HG03066 (cell line): ENCODE data around the gene CALU.

Experiments
- ATAC-seq: cut with Tn5 transposase; IDR thresholded peaks from one replicate; pipeline ENCODE4 v1.9.1; 2021; ENCODE audit warnings: low read depth; ENCODE audit not compliant: unreplicated experiment

The CALU gene

DNA sequence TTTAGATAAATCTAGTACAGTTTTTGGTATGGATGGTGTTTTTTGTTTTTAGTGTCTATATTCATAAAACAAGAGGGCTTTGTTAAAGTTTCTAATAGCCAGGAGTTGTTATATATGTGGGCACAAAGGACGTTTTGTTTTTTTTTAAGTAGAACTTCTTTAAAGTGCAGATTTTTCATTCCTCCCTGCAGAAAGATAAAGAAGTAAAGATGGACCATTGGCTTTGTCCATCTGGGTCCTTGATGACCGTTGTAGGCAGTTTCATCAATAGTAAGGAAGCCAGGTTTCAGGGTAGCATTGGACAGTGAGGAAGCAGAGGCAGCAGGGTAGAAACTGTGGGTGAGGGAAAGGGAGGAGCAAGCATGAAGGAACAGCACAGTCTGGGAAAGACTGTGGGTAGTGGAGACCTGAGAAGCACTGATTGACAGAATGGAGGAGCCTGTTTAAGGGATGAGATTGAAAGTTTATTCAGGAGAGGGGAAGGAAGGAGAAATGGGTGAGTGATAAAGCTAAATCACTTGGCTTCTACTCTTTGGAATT lies 5.3 kb downstream of the CALU start:
- no peak for ATAC-seq

DNA sequence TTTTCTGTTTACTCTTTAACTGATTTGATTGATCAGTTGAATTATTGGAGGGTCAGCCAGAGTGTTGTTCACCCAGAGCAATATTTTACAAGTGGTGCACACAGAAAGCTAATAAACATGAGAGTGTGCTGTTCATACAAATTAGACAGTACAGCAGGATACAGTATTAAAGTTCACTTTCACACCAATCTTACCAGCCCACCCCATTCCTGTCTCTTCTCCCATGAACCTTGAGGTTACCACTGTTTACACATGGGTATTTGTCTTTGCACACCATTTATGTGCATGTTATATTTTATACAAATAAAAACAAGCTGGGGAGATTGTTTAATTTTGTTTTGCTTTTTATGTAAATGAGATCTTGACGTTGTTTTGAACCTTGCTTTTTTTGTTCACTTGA lies 6.5 kb downstream of the CALU start:
- ATAC-seq = no peak

GRCh38 chr7:128747327-128748079 lies 8.3 kb downstream of the CALU start:
- ATAC-seq = no peak

DNA sequence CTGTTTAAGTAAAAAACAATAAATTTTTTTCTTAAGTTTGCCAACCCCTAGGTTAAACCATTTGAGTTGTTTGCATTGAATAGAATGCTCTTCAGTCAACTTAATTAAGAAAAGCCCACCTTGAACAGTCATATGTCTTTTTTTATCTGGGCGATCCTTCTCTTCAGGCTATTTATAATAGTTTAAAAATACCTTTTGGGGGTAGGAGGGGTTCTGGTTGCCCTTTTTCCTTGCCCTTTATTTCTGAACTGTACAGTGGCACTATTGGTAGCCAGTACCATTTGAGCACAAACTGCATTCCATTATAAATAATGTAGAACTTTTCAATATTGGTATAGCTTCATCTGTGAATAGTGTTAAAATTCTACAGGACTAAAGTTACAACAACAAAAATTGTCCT lies 13.1 kb downstream of the CALU start:
- no peak for ATAC-seq

- ATAC-seq = no peak
These were observed 16.1 kb downstream of the CALU start for GRCh38 chr7:128755075-128755818.

- ATAC-seq = no peak
These were observed 16.8 kb downstream of the CALU start for GRCh38 chr7:128755819-128756476.

GRCh38 chr7:128757203-128757602 lies 18.0 kb downstream of the CALU start:
- no peak for ATAC-seq

GRCh38 chr7:128758553-128758952 lies 19.4 kb downstream of the CALU start:
- ATAC-seq = no peak

GRCh38 chr7:128759242-128759641 lies 20.1 kb downstream of the CALU start:
- no peak for ATAC-seq

- no peak for ATAC-seq
These were observed 24.4 kb downstream of the CALU start for GRCh38 chr7:128763541-128763940.

DNA sequence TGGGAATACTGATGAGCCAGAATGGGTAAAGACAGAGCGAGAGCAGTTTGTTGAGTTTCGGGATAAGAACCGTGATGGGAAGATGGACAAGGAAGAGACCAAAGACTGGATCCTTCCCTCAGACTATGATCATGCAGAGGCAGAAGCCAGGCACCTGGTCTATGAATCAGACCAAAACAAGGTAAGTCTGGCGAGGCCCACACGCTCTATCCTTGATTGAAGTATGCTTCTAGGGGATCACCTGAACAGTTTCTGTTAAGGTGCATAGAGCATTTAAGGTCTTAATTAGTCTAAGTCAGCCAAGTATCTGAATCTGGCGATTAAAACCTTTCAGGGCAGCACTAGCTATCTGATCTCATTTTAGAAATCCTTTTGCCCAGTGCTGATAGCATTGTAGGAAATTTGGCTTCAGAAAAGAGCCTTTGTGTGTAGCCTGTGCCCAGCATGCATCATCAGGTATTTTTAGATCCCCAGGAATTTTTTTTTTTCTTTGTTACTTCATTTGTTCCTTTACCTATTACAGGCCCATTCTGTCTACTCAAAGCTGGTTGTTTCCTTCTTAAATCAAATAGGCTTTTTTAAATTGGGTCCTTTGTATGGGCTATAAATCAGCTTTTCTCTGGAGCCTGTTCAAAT lies 28.4 kb downstream of the CALU start:
- ATAC-seq = no peak

GRCh38 chr7:128770233-128770632 lies 31.1 kb downstream of the CALU start:
- no peak for ATAC-seq

DNA sequence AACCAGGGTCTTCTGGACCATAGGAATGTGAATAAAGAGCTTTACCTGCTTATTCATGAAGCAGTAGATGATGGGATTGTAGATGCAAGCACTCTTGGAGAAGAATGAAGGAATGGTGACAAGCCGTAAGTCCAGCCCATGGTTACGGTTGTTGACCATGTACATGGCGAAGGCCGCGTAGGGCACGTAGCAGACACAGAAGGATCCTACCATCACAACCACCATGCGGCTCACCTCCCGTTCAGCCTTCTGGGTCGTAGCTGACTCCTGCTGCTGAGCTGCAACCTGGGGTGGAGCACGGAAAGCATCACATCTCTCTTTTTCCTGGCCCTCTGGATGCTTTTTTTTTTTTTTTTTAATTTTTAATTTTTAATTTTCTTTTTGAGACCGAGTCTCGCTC lies 34.4 kb downstream of the CALU start:
- ATAC-seq = no peak

- no peak for ATAC-seq
These were observed 35.0 kb downstream of the CALU start for GRCh38 chr7:128774029-128774689.

DNA sequence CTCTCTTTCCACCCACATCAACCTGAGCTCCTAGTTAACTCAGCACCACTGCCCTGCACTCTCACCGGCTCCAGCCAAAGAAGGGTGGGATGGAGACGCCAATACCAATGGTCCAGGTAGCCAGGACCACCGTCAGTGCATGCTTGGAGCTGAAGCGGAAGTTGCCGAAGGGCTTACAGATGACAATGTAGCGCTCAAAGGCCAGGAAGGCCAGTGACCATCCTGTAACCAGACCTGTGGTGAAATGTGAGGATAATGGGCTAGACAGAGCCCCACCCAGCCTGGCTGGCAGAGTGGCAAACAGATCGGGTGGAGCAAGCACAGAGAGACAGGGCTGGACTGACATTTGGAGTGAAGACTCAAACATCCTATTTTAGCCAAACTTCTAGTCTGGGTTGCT lies 35.8 kb downstream of the CALU start:
- ATAC-seq = no peak

DNA sequence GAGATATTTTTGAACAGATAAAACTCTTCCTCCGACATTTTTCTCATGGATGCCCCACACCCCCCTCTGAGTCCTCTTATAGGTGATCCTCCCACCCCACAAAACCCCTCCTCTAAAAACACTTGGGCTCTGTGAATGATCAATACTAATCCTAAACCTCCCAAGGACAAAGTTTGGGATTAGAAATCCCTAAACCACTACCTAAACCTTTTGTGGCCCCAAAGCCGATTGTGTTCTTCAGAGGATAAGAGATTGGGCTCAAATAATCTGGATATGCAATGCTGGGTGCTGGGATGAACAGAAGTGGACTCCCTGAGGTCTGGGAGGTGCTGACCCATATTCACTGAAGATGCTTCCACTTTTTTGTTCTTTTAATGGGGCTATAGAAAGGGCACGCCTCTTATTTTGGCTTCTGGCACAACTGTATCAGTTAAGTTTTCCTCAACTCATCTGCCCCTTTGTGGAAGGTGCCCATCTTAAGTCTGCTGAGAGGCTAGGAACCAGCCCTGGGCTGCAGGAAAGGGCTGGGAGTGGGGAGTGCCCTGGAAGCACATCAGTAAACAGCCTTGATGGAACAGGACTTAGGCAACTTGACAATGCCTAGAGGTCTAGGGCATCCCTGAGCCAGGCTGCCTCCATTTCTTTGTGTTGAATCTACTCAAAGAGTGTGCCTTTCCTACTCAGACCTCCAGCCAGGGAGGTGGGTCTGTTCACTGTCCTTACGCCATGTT lies 36.8 kb downstream of the CALU start, which contains the start of gene OPN1SW:
Gene OPN1SW, minus strand, starts transcription at position 51 of the 731 bp plus-strand sequence. Its CDS starts 13 bp downstream, at position 38.
- no peak for ATAC-seq

GRCh38 chr7:128777156-128778123 lies 38.3 kb downstream of the CALU start:
- no peak for ATAC-seq

DNA sequence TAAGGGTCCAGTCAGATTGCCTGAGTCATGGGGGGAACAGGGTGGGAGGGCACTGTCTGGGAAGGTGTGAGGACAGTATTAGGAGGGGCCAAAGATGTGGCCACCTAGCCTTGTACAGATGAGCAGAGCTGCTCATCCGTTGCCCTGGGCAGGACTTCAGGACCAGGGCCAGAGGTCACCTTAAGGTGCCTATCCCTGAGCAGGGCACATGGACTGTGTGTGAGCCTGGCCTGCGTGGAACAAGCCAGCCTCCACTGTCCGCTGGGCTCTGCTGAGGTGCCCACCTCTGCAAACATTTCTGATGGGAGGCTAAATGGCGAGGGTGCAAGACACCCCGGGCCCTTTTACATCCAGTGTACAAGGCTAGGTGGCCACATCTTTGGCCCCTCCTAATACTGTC lies 39.8 kb downstream of the CALU start:
- ATAC-seq = no peak
